DMS79 (cell line): ENCODE results near the gene DUSP6.

Source experiments
- DNase-seq: peaks from one replicate; lab custom pipeline; 2025; lab: John Stamatoyannopoulos, UW

The DUSP6 gene

GRCh38 chr12:89373763-89374572 lies 21.7 kb upstream of the DUSP6 start:
- no peak for DNase-seq

- no peak for DNase-seq
Observed at GRCh38 chr12:89372584-89373370, 20.5 kb upstream of the DUSP6 start.

- DNase-seq = no peak
Observed at GRCh38 chr12:89370850-89371249, 18.5 kb upstream of the DUSP6 start.

GRCh38 chr12:89370421-89370831 lies 18.1 kb upstream of the DUSP6 start:
- no peak for DNase-seq

- no peak for DNase-seq
Observed at GRCh38 chr12:89369166-89369565, 16.9 kb upstream of the DUSP6 start.

- no peak for DNase-seq
Observed at GRCh38 chr12:89368391-89368790, 16.1 kb upstream of the DUSP6 start.

GRCh38 chr12:89366676-89367364 lies 14.5 kb upstream of the DUSP6 start:
- no peak for DNase-seq

GRCh38 chr12:89364631-89365030 lies 12.3 kb upstream of the DUSP6 start:
- no peak for DNase-seq

- DNase-seq = no peak
Observed at GRCh38 chr12:89364058-89364457, 11.8 kb upstream of the DUSP6 start.

- DNase-seq = no peak
Observed at GRCh38 chr12:89363582-89363981, 11.3 kb upstream of the DUSP6 start.

- no peak for DNase-seq
Observed at GRCh38 chr12:89363084-89363483, 10.8 kb upstream of the DUSP6 start.

GRCh38 chr12:89359615-89360014 lies 7.3 kb upstream of the DUSP6 start:
- no peak for DNase-seq

- no peak for DNase-seq
Observed at GRCh38 chr12:89358805-89359204, 6.5 kb upstream of the DUSP6 start.

GRCh38 chr12:89357297-89357730 lies 5.0 kb upstream of the DUSP6 start:
- DNase-seq = no peak

GRCh38 chr12:89356069-89356665 lies 3.9 kb upstream of the DUSP6 start:
- DNase-seq = no peak

GRCh38 chr12:89355243-89356068 lies 3.2 kb upstream of the DUSP6 start:
- no peak for DNase-seq

GRCh38 chr12:89354612-89355067 lies 2.3 kb upstream of the DUSP6 start:
- DNase-seq = peak; percentile 28

GRCh38 chr12:89353823-89354611 lies 1.7 kb upstream of the DUSP6 start:
- DNase-seq = peak; percentile 56

GRCh38 chr12:89353188-89353822 lies 1.0 kb upstream of the DUSP6 start:
- peak; percentile 68 for DNase-seq

- peak; percentile 57 for DNase-seq
Observed at GRCh38 chr12:89352242-89352491, 134 bp downstream of the DUSP6 start.
